ENCODE measurements around the gene BMI1.

- no peak for TF ChIP-seq CTCF (IDR thresholded peaks at IDR 0.05; ENCODE audit: insufficient read depth, low read length, poor library complexity, severe bottlenecking)
- no peak for TF ChIP-seq EZH2phosphoT487 (conservative IDR thresholded peaks at IDR 0.05; ENCODE audit: low read length)
Observed at GRCh38 chr10:22325272-22326144, 4.6 kb downstream of the BMI1 start.
